ENCODE measurements around the gene UQCC3.
"Not testable (repeated sequence)": the region's sequence is repeated elsewhere in the genome, so short reads cannot be mapped to it uniquely, and the experiment has no call there.

UQCC3 gene

GRCh38 chr11:62665599-62666258 is 5.7 kb upstream of the UQCC3 start:
- DNase-seq (ENCODE audit: low spot score): peak; percentile 56

- no peak for DNase-seq (ENCODE audit: low spot score)
Observed at GRCh38 chr11:62666259-62666926, 5.1 kb upstream of the UQCC3 start.

- DNase-seq (ENCODE audit: low spot score): no peak
Observed at GRCh38 chr11:62667460-62667859, 4.0 kb upstream of the UQCC3 start.

- no peak for DNase-seq (ENCODE audit: low spot score)
Observed at GRCh38 chr11:62669420-62670161, 1.9 kb upstream of the UQCC3 start.

- no peak for DNase-seq (ENCODE audit: low spot score)
Observed at GRCh38 chr11:62671236-62671607, 251 bp upstream of the UQCC3 start.

- DNase-seq (ENCODE audit: low spot score): no peak
Observed at GRCh38 chr11:62673196-62673525, 1.7 kb downstream of the UQCC3 start.

GRCh38 chr11:62675415-62675814 is 3.9 kb downstream of the UQCC3 start:
- not testable (repeated sequence) for DNase-seq (ENCODE audit: low spot score)

GRCh38 chr11:62676698-62677097 is 5.2 kb downstream of the UQCC3 start:
- DNase-seq (ENCODE audit: low spot score): no peak

- no peak for DNase-seq (ENCODE audit: low spot score)
Observed at GRCh38 chr11:62677156-62677555, 5.7 kb downstream of the UQCC3 start.

GRCh38 chr11:62677714-62678113 is 6.2 kb downstream of the UQCC3 start:
- DNase-seq (ENCODE audit: low spot score): no peak

GRCh38 chr11:62678433-62678769 is 6.9 kb downstream of the UQCC3 start:
- DNase-seq (ENCODE audit: low spot score): no peak

GRCh38 chr11:62678770-62679696 is 7.6 kb downstream of the UQCC3 start, which contains the start of gene UBXN1:
Gene UBXN1 (minus strand): TSS chr11:62679073. CDS start chr11:62678923, 150 bp downstream.
- peak; percentile 88 for DNase-seq (ENCODE audit: low spot score)

- DNase-seq (ENCODE audit: low spot score): peak; percentile 64
Observed at GRCh38 chr11:62680825-62681240, 9.4 kb downstream of the UQCC3 start.

- no peak for DNase-seq (ENCODE audit: low spot score)
Observed at GRCh38 chr11:62682518-62682917, 11.0 kb downstream of the UQCC3 start.

- DNase-seq (ENCODE audit: low spot score): no peak
Observed at GRCh38 chr11:62687508-62688396, 16.3 kb downstream of the UQCC3 start.

- no peak for DNase-seq (ENCODE audit: low spot score)
Observed at GRCh38 chr11:62688491-62688890, 17.0 kb downstream of the UQCC3 start.

GRCh38 chr11:62689421-62690183 is 18.1 kb downstream of the UQCC3 start, which contains the start of gene LRRN4CL:
Gene LRRN4CL (minus strand): TSS chr11:62689530. CDS start chr11:62688508, 1,022 bp downstream.
- DNase-seq (ENCODE audit: low spot score): peak; percentile 32

GRCh38 chr11:62693624-62694023 is 22.2 kb downstream of the UQCC3 start:
- not testable (repeated sequence) for DNase-seq (ENCODE audit: low spot score)

- peak; percentile 87 for DNase-seq (ENCODE audit: low spot score)
Observed at GRCh38 chr11:62694455-62695167, 23.1 kb downstream of the UQCC3 start.

GRCh38 chr11:62702246-62702645 is 30.8 kb downstream of the UQCC3 start:
- no peak for DNase-seq (ENCODE audit: low spot score)
